ENCODE results near the gene UBTD1.

DNA sequence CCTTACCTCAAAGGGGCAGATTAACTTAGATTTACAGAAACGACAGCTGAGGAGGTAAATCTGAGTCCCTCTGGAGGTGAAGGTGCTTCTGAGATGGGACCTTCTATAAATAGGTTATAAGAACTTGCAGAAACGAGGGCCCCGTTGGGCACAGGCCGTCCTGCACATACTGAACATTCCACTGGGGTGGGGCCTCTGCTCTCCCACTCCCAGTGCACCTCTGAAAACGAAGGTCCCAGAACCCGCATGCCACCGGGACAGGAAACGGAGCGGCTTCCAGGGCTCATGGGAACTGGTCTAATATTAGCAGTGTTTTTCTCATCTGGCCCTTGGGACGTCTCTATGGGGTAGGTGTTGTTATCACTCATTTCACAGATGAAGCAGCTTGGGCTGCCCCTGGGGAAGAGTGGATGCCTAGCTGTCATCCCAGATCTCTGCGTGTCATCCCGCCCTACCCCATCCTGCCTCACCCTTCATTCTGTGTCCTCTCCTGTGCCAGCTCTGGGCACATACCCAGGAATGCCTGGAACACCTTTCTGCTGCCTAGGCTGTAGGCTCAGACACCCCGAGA, 110.4 kb downstream of the UBTD1 start:
- TF ChIP-seq, protein P1, sequence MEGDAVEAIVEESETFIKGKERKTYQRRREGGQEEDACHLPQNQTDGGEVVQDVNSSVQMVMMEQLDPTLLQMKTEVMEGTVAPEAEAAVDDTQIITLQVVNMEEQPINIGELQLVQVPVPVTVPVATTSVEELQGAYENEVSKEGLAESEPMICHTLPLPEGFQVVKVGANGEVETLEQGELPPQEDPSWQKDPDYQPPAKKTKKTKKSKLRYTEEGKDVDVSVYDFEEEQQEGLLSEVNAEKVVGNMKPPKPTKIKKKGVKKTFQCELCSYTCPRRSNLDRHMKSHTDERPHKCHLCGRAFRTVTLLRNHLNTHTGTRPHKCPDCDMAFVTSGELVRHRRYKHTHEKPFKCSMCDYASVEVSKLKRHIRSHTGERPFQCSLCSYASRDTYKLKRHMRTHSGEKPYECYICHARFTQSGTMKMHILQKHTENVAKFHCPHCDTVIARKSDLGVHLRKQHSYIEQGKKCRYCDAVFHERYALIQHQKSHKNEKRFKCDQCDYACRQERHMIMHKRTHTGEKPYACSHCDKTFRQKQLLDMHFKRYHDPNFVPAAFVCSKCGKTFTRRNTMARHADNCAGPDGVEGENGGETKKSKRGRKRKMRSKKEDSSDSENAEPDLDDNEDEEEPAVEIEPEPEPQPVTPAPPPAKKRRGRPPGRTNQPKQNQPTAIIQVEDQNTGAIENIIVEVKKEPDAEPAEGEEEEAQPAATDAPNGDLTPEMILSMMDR (IDR thresholded peaks at IDR 0.05): no peak
- no peak for TF ChIP-seq POLR2A (IDR thresholded peaks at IDR 0.05)
